G401.6 (cell line): ENCODE results near the gene CTXND1.
"Not testable (repeated sequence)": the region's sequence is repeated elsewhere in the genome, so short reads cannot be mapped to it uniquely, and the experiment has no call there.

Source experiments
- FAIRE-seq: peaks from 2 replicates; lab custom pipeline; 2012; peaks lifted over from hg19 to GRCh38; lab: Jason Lieb, UNC

Gene CTXND1

DNA sequence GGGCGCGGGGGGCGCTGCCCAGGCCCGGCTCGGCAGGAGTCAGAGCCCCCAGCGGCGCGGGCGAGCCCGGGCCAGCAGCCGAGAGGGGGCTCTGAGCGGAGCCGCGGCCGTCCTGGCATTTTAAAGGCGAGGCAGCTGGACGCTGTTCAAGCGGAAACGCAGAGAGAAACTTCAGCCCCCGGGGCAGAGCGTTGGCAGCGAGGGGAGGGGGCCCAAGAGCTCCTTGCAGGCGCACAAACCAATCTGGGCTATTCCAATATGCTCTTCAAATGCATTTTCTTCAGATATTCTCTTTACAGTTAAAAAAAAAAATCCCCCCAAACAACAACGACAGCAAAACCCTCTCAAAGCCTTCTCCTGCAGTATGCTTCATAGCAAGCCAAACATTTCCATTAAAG lies at the start of gene CTXND1:
Gene CTXND1 (minus strand): TSS at position 93 of the 398 bp plus-strand sequence. CDS start 50,264 bp downstream, outside the sequence.
- FAIRE-seq = no peak

DNA sequence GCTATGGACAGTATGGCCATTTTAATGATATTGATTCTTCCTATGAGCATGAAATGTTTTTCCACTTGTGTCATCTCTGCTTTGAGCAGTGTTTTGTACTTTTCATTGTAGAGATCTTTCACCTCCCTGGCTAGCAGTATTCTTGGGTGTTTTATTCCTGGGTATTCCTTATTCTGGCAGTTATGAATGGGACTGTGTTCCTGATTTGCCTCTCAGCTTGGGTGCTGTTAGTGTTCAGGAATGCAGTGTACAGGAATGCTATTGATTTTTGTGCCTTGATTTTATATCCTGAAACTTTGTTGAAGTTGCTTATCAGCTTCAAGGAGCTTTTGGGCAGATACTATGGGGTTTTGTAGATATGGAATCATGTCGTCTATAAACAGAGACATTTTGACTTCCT lies 49.5 kb upstream of the CTXND1 start:
- FAIRE-seq = no peak

DNA sequence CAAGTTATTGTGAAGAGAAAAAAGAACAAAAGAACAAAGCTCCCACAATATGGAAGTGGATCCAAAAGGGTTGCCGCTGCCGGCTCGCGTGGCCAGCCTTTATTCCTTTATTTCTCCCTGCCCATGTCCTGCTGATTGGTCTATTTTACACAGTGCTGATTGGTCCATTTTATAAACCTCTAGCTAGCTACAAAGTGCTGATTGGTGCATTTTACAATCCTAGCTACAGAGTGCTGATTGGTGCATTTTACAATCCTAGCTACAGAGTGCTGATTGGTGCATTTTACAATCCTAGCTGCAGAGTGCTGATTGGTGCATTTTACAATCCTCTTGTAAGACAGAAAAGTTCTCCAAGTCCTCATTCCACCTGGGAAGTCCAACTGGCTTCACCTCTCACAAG lies 43.8 kb upstream of the CTXND1 start:
- not testable (repeated sequence) for FAIRE-seq

DNA sequence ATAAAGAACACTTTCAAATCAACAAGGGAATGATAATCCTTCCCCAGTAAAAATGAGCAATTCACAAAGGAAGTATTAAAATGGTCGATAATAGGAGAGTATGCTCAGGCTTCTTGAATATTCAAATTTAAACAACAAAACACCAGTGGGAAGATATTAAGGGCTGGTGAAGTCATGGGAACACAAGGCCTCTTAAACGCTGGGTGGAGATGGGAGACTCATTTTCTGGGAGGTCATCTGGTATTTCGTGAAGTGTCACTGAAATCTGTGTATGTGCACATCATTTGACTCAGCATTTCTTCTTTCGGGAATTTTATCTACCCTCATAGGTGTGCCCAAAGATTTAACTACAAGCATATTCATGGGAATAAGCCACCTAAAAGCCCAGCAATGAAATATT lies 40.1 kb upstream of the CTXND1 start:
- FAIRE-seq = no peak

DNA sequence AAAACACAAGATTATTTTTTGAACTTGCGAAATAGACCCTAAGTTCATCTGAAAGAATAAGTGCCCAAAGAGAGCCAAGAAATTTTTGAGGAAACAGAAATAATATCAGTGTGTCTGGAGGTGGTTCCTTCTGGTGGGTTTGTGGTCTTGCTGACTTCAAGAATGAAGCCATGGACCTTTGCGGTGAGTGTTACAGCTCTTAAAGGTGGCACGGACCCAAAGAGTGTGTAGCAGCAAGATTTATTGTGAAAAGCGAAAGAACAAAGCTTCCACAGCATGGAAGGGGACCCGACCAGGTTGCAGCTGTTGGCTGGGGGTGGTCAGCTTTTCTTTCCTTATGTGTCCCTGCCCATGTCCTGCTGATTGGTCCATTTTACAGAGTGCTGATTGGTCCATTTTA lies 38.9 kb upstream of the CTXND1 start:
- not testable (repeated sequence) for FAIRE-seq

DNA sequence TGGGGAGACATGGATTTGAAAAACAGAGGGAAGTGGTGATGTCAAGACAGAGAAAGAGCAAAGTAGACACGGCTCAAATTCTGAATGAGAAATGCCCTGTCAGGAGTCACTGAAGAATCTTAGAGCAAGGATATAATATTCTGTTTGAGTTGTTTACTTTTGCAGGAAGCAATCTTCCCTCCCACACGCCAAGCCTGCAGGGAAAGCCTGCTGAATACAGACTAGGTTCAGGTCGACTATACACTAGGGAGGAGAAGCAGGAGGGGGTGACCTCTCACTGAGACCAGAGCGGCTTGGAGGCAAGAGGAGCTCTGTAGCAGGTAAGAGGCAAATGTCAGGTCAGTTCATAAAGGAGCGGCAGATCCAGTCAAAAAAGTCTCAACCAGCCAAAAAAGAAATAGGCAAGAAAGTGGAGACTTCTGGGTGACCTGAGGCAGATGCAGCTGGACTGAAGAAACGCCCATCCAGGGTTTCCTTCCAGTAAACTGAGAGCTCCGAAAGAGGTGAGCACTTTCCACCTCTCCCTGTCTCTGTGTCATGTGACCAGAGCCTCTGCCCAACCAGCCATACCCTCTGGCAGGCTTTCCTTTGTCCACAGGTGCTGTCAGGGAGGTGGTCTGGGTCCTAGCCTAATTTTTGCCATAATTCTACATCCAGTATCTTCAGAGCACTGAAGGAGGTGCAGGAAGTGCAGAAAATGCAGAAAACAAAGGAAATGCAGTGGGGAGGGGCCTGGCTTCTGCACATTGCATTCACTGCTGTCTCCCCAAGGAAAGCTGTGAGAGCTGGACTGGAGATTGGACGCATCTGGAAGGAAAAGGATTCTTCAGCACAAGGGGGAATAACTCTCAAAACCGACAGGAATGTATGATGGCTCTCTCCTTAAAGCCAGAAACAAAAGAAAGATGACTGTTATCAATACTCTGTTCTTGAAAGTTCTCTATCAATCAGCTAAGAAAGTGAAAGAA lies 37.8 kb upstream of the CTXND1 start:
- FAIRE-seq = no peak

DNA sequence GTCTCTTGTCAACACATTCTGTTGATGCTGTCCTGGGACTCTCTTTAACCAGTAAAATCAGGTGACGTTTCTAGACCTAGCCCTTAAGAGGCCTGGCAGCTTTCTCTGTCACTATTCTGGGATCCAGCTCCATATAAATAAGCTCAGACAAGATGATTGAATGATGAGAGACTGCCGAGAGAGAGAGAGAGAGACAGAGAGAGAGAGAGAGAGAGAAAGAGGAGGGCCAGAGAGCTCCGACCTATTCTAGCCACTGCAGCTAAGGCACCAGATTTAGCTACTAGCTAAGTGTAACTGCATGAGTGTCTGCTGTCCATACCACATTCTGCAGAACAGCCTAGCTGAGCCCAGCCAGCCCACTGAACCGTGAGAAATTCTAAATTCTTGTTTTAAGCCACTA lies 36.1 kb upstream of the CTXND1 start:
- FAIRE-seq = no peak

DNA sequence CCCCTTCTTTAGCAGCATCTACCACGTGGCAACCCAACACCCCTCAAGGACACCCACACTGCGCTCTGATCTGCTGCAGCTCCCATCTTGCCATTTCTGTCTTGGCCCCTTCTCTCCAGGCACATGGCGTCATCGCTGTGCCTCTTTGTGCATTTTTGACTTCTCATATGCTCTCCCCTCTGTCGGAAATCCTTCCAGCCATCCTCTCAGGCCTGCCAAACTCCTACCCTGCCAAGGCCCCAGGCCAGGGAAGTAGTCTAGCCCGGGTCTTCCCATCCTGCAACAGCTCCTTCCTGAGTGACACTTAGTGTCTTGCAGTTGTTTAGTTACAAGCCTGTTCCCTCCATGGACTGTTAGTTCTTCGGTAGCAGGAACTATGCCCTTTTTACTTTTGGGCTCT lies 34.0 kb upstream of the CTXND1 start:
- FAIRE-seq = no peak

DNA sequence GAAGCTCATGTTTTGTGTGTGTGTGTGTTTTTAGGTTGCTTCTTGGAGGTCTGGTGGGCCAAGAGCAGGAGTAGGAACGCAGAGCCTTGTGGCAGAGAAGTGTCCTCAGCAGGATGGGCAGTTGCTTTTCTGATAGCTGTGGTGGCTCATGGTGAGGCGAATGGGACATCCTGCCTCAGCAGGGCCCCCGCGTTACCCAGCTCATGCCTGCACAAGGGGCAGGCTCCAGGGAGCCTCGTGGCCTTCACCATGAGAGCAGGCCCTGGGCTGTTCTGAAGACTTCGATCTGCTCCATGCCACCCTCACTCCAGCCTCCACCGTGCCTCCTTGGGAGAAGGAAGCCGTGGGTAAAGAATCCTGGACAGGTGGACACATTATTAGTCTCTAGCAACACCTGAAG lies 33.4 kb upstream of the CTXND1 start:
- FAIRE-seq = no peak

DNA sequence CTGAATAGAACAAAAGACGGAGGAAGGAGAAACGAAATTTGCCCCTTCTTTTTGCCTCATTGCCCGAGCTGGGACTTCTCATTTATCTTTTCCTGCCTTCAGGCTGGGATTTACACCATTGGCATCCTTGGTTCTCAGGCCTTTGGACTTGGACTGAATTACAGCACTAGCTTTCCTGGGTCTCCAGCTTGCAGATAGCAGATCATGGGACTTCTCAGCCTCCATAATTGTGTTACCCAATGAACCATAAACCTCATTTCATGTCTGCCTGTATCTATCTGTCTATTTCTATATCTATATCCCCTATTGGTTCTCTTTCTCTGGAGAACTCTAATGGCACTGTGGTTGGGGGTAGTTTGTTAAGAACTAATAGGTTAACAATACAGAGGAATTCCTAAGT lies 31.5 kb upstream of the CTXND1 start:
- no peak for FAIRE-seq

DNA sequence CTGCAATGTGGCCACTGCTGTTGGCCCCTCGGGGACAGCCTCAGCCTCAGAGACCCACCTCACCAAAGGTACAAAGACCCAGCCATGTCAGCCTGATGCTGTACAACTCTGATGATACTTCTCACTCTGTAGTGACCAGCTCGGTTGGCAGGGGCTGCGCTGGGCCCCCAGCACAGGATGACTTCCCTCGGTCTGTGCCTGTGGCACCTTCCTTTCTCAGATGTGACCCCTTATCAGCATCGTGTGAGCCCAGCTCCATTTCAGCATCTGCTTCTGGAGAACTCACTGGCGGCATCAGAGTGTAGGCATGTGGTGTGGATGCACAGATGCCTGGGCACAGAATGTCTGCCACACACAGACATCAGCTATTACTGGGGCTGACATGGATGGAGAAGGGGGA lies 25.1 kb upstream of the CTXND1 start:
- FAIRE-seq = no peak

DNA sequence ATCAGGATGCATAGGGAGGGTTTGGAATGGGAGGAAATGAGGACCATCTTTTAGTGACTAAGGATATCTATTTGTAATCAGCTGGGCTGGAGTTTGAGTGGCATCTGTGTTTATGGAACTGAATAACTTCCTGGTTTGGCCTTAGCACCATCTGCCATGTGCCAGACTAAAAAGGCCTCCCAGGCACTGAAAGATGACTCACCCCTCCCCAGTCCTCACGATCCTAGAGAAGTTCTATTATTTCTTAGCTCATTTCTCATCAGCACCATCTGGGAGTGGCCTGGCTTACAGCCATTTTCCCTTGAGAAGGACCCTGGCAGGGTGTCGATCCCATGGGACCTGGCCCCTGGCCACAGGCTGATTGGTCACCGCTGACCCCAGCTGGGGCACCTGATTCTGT lies 23.9 kb upstream of the CTXND1 start:
- FAIRE-seq = no peak

DNA sequence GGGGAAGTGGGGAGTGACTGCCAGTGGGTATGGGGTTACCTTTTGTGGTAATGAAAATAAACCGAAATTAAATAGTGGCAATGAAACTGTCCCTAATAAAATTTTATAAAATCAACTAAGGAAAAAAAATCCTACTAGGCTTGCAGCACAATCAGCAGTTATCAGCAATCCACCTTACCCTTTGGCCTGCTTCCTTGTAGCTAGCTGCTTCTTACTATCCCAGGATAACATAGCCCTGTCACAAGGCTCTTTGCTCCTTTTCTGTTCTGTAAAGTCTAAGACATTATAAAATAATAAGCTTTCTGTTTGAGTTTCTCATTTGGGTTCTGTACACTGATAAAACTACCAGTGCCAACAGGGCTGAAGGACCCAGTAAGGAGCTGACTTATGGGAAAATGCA lies 23.0 kb upstream of the CTXND1 start:
- FAIRE-seq = no peak

DNA sequence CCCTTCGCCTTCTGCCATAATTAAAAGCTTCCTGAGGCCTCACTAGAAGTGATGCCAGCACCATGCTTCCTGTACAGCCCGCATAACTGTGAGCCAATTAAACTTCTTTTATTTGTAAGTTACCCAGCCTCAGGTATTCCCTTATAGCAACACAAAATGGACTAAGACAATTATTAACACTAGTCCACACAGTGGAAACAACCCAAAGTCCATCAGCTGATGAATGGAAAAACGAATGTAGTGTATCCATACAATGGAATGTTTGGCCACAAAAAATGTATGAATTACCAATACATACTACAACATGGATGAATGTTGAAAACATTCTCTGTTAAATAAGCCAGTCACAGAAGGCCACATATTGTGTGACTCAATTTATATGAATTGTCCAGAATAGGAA lies 22.5 kb upstream of the CTXND1 start:
- no peak for FAIRE-seq

DNA sequence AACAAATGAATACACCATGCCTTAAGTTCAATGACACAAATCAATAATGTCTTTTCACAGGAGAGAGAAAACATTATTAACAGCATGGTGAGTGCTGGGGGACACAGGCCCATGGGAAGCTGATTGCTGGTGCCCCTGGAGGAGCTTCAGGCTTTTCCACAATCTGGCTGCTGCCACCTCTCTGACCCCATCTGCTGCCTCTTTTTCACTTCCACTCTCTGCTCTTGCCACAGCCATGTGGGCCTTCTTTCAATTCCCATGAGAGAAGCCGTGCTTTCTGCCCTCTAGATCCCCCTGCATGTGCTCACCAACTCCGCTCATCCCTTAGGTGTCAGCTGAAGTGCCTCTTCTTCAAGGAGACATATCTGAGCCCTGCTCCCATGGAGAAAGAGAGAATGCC lies 21.0 kb upstream of the CTXND1 start:
- no peak for FAIRE-seq

DNA sequence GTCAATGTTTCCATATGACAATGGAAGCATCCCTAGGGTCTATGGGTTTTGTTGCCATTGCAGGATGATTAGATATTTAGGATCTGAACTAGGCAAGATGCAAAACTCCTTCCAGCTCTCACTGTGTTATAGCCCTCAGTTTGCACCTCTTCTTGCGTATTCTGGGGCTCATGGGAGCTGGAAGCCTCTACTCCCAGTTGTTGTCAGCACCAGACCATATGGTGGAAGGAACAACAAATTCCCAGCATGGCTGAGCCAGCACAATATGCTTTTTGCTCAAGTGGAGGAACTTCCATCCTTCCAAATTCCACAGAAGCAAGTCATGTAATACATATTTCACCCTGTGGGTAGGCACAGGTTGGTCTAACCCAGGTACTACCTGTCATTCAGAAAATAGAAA lies 18.5 kb upstream of the CTXND1 start:
- FAIRE-seq = no peak

DNA sequence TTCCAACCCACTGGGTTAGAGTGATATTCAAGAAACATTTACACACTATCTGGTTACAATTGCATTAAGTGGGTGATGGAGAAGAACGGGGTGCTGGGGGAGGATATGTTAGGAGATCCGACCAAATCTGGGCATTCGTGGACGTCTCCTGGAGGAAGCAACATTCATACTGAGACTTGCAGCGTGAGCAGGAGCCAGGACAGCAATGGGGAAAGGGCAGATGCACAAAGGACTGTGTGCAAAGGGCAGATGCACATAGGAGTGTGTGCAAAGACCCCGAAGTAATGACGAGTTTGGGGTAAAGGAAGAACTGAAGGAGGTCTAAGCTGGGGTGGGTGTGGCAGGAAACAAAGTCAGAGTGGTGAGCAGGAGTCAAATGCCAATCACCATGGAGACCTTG lies 16.1 kb upstream of the CTXND1 start:
- FAIRE-seq = no peak

DNA sequence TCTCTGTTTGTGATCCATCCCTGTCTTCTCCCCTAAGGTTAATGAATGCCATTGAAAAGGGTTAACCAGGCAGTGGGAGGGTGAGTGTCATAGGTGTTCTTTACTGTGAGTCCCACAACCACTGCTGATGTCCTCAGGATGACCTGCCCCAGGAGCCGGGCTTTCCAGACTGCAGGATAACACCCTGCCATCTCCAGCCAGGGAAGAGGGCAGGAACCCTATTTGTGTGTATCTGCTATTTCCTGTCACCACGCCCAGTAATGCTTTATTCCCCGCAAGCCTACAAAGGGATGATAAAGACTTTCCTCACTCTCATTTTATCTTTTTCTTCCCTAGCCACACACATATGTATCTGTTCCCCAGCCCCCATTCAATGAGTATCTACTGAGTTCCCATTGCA lies 15.6 kb upstream of the CTXND1 start:
- FAIRE-seq = no peak

DNA sequence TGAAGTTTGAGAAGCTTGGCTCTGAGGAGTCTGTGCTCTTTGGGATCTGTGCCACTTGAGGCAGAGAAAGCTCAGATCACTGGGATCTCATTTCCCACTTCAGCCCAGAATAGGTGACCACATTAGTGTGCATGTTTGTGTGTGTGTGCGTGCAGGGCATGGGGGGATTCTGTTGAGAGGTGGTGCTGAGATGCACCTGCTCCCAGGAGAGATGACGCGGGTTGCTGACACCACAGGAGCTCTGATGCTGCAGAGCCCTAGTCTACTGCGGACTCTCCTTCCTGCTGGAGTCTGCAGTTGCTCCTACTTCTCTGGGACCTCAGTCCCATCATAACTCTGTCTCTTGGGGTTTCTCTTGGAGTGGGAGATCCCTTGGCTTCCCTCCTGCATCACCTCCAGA lies 14.7 kb upstream of the CTXND1 start:
- FAIRE-seq = no peak

DNA sequence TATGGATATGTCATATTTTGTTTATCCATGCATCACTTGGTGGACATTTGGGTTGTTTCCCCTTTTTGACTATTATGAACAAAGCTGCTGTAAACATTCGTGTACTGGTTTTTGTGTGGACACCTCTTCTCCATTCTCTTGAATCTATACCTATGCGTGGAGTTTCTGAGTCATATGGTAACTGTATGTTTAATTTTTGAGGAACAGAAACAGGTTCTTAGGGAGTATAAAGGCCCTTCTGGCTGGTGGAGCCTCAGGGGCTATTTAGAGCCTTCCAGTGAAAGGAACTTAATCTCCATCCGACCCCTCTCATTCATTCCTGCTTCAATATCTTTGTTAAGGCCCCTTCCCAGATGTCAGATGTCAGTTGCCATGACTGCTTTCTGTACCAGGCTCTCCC lies 14.1 kb upstream of the CTXND1 start:
- no peak for FAIRE-seq

DNA sequence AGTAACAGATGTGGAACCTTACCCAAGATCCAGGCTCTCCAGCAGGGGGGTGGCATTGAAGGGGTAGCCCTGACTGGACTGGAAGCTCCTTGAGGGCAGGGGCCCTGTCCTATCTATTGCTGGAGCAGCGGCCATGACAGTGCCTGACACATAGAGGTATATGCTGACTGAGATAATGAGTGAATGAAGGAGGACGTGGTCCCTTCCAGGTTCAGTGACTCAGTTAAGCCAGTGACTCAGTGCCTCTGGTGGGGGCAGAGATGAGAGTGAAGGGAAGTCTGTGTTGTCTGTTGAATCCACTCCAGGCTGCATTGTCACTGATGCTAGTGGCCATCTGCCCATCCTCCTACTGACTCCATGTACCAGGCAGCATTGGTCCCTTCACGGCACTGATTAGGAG lies 13.0 kb upstream of the CTXND1 start:
- FAIRE-seq = no peak

DNA sequence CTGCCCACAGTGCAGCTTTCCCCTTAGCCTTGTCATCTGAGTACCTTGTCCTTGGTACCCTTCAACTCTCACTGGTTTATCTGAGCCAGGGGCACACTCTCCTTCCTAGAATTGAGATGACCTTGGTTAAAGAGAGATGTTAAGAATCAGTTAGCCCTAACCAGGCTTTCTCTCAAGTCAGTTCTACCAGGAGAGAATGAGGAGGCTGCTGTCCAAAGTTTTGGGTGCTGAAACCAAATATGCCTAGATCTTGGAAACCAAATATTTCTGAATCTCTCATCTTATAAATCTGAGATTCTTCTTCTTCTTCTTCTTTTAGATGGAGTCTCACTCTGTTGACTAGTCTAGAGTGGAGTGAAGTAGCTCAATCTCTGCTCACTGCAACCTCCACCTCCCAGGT lies 12.0 kb upstream of the CTXND1 start:
- FAIRE-seq = no peak

DNA sequence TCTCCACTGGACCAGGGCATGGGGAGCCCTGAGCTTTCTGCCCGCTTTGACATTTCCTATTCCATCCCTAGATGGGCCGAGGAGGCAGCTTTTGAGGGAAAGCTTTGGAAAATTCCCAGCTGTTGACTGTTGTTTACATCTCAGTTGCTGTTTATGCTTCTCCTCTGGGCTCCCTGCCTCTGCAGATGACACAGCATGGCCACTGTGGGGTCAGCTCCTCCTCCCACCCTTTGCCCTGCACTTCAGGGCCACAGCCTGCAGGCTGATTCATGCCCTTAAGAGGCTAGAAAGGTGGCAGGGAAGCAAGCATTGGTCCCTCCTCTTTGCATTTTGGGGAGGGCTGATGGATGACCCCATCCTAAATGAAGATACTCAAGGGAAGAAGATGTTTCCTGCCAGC lies 8.5 kb upstream of the CTXND1 start:
- FAIRE-seq = no peak

DNA sequence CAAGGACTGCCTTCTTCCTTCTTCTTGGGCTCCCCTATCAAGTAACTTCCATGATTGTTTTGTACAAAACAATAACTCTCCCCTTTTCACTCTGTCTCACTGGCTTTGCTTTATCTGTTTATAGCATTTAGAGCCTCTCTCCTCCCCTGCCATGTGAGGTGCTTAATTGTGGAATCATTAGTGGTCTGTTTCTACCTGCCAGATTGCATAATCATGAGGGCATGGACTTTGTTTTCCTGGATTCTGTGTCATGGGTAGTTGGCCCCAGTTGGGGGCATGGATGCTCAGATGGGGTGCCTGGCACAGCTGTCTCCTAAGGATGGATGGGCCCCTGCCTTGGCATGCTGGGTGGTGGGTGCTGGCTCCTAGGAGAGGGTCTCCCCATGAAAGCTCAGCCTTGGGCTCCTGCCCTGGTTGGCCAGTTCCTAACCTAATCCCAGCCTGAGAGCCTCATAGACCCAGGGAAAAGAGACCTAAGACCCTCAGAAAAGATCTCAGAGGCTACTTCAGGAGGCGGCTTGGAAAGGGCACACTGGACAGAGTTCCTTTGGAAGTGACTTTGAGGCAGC lies 8.0 kb upstream of the CTXND1 start:
- FAIRE-seq = no peak
